ENCODE data around the gene PPP6R2.

The PPP6R2 gene

GRCh38 chr22:50486561-50487289 is 143.6 kb downstream of the PPP6R2 start, which contains the start of gene MIOX:
MIOX (plus strand) TSS chr22:50486859; CDS start chr22:50486898, 39 bp downstream.
- peak; percentile 63 for DNase-seq (ENCODE audit: low spot score)
- TF ChIP-seq, protein P1, sequence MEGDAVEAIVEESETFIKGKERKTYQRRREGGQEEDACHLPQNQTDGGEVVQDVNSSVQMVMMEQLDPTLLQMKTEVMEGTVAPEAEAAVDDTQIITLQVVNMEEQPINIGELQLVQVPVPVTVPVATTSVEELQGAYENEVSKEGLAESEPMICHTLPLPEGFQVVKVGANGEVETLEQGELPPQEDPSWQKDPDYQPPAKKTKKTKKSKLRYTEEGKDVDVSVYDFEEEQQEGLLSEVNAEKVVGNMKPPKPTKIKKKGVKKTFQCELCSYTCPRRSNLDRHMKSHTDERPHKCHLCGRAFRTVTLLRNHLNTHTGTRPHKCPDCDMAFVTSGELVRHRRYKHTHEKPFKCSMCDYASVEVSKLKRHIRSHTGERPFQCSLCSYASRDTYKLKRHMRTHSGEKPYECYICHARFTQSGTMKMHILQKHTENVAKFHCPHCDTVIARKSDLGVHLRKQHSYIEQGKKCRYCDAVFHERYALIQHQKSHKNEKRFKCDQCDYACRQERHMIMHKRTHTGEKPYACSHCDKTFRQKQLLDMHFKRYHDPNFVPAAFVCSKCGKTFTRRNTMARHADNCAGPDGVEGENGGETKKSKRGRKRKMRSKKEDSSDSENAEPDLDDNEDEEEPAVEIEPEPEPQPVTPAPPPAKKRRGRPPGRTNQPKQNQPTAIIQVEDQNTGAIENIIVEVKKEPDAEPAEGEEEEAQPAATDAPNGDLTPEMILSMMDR (IDR thresholded peaks at IDR 0.05; ENCODE audit: borderline replicate concordance, control extremely low read depth, extremely low read depth, insufficient read depth, missing control alignments) = no peak
- in situ Hi-C loops (cut with MboI; ENCODE audit: low sequenced_read_pairs, unreplicated experiment) = no loop called here

DNA sequence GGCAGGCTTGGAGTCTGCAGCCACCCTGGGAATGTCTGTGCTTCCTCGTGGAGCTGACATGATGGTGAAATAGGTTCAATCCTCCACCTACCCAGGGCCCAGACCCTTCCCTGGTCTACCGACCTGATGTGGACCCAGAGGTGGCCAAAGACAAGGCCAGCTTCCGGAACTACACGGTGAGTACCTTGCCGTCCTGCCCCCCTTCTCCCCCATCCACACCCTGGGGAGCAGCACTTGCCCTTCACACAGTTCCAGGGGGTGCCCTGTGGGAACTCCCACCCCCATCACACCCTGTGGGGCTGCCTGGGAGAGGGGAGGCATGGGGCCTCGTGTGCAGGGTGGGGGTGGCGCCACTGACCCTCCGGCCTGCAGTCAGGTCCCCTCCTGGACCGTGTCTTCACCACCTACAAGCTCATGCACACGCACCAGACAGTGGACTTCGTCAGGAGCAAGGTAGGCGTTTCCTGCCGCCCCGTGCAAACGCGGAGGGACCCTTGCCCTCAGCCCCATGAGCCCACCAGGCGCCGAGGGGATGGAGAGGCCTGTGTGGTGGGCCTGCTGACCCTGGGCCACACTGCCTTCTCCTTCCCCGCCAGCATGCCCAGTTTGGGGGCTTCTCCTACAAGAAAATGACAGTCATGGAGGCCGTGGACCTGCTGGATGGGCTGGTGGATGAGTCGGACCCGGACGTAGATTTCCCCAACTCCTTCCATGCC is 144.3 kb downstream of the PPP6R2 start:
- TF ChIP-seq, protein P1 (IDR thresholded peaks at IDR 0.05; ENCODE audit: borderline replicate concordance, control extremely low read depth, extremely low read depth, insufficient read depth, missing control alignments) = no peak
- DNase-seq (ENCODE audit: low spot score) = no peak
- in situ Hi-C loops (cut with MboI; ENCODE audit: low sequenced_read_pairs, unreplicated experiment) = no loop called here

GRCh38 chr22:50488006-50488677 is 145.0 kb downstream of the PPP6R2 start:
- TF ChIP-seq, protein P1 (IDR thresholded peaks at IDR 0.05; ENCODE audit: borderline replicate concordance, control extremely low read depth, extremely low read depth, insufficient read depth, missing control alignments) = no peak
- DNase-seq (ENCODE audit: low spot score) = no peak
- in situ Hi-C loops (cut with MboI; ENCODE audit: low sequenced_read_pairs, unreplicated experiment) = no loop called here

GRCh38 chr22:50488886-50489285 is 145.8 kb downstream of the PPP6R2 start:
- no peak for DNase-seq (ENCODE audit: low spot score)
- in situ Hi-C loops (cut with MboI; ENCODE audit: low sequenced_read_pairs, unreplicated experiment) = no loop called here
- TF ChIP-seq, protein P1 (IDR thresholded peaks at IDR 0.05; ENCODE audit: borderline replicate concordance, control extremely low read depth, extremely low read depth, insufficient read depth, missing control alignments) = no peak

- in situ Hi-C loops (cut with MboI; ENCODE audit: low sequenced_read_pairs, unreplicated experiment) = no loop called here
- no peak for DNase-seq (ENCODE audit: low spot score)
- TF ChIP-seq, protein P1 (IDR thresholded peaks at IDR 0.05; ENCODE audit: borderline replicate concordance, control extremely low read depth, extremely low read depth, insufficient read depth, missing control alignments) = no peak
Observed at GRCh38 chr22:50489363-50490243, 146.5 kb downstream of the PPP6R2 start.
